ENCODE results near the gene ARMH4. TPM values are rescaled to one million over a fixed set of nuclear protein-coding genes. Genes with fewer than 3 reads are reported as not detected.

ARMH4 gene
- total and polyA plus RNA-seq, 10 of the 15 experiments (the other 5 are each of a cell fraction or from before 2014, with no cell fraction given): 0.50 to 0.97 (median 0.60) TPM; not detected in 7

DNA sequence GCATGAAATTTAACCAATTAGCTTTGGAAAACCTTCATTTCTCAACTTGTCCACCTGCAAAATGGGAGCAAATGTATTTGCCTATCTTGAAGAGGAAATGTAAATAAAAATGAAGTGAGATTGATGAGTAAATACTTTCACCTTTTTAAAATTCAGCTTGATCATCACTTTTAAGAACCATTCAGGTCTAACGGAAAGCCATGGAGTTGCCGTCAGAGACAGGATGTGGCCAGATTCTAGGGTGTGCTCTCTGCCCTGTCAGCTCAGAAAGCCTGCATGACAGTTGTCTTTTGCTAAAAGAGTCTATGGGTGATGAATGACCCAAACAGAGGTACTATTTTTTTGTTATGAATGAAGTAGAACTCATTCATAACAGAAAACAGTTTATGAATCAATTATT lies 181.8 kb downstream of the ARMH4 start:
- FAIRE-seq: no peak
- H3K4me2 ChIP-seq (ENCODE audit: control insufficient read depth, insufficient read depth): no peak overlapping the region
- DNase-seq (ENCODE audit: low read depth, low spot score): no peak

More for the DNA sequence above, 181.8 kb downstream of the ARMH4 start:
- Histone ChIP-seq H4K20me1 (ENCODE audit: control insufficient read depth, insufficient read depth) (no peaks in the 10 kb centered on the region), H3K9ac (ENCODE audit: control insufficient read depth, insufficient read depth, low read length) (no peak overlapping the region), H2AFZ (ENCODE audit: control insufficient read depth, low read depth, low read length) (no peak overlapping the region), H3K9me3 (replicated peaks; ENCODE audit: control insufficient read depth, insufficient read depth, low read length) (no peaks in the 10 kb centered on the region), H3K4me1 (ENCODE audit: control insufficient read depth, insufficient read depth, low read length) (no peaks in the 10 kb centered on the region), H3K27ac (ENCODE audit: control insufficient read depth, insufficient read depth) (no peak overlapping the region), H3K4me3 (no peak overlapping the region), H3K36me3 (ENCODE audit: control insufficient read depth in 2 of 2, insufficient read depth in 2 of 2, low read length in 1 of 2) (no peaks in the 10 kb centered on the region), H3K79me2 (ENCODE audit: control insufficient read depth, insufficient read depth, low read length) (no peaks in the 10 kb centered on the region), H3K27me3 (replicated peaks in 1 of 2; ENCODE audit: control insufficient read depth in 2 of 2, insufficient read depth in 2 of 2, low read length in 1 of 2) (no peaks in the 10 kb centered on the region)
- ChIA-PET POLR2A (no interaction called here), RAD21 (ENCODE audit: unreplicated experiment) (no interaction called here), SMC1A (ENCODE audit: uncharacterized antibody, unreplicated experiment) (no interaction called here), CTCF (no interaction called here)
- intact Hi-C loops (cut with micrococcal nuclease; ENCODE audit: unreplicated experiment) (no loop called here), in situ Hi-C loops (cut with MboI) (no loop called here)
- TF ChIP-seq ATF7 (IDR thresholded peaks at IDR 0.05; ENCODE audit: low read depth): no peak
- no peak for TF ChIP-seq ZNF384 (IDR thresholded peaks at IDR 0.05; ENCODE audit: borderline replicate concordance, low read depth, low read length)
- no peak for TF ChIP-seq ZZZ3 (IDR thresholded peaks at IDR 0.05; ENCODE audit: control insufficient read depth, insufficient read length, low read depth)
- no peak for TF ChIP-seq FOS (IDR thresholded peaks at IDR 0.05; ENCODE audit: borderline replicate concordance, extremely low read depth, insufficient read length)
- TF ChIP-seq JUNB (IDR thresholded peaks at IDR 0.05): no peak
- TF ChIP-seq, protein P1, sequence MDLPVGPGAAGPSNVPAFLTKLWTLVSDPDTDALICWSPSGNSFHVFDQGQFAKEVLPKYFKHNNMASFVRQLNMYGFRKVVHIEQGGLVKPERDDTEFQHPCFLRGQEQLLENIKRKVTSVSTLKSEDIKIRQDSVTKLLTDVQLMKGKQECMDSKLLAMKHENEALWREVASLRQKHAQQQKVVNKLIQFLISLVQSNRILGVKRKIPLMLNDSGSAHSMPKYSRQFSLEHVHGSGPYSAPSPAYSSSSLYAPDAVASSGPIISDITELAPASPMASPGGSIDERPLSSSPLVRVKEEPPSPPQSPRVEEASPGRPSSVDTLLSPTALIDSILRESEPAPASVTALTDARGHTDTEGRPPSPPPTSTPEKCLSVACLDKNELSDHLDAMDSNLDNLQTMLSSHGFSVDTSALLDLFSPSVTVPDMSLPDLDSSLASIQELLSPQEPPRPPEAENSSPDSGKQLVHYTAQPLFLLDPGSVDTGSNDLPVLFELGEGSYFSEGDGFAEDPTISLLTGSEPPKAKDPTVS (IDR thresholded peaks at IDR 0.05; ENCODE audit: low read depth, low read length): no peak
- TF ChIP-seq ZNF592 (IDR thresholded peaks at IDR 0.05): no peak
- no peak for TF ChIP-seq GATAD2B (conservative IDR thresholded peaks at IDR 0.05; ENCODE audit: low read depth)
- no peak for TF ChIP-seq PAX8 (IDR thresholded peaks at IDR 0.05)
- no peak for TF ChIP-seq CHD1 (IDR thresholded peaks at IDR 0.05; ENCODE audit: low read depth, low read length)
- WGBS (ENCODE audit: insufficient coverage, insufficient replicate concordance, low lambda C conversion rate, missing lambda C conversion rate): 63% methylated on average over 2 of the region's 2 CpGs
- no TSS peak for BruUV-seq (replicated peaks)
- peak; percentile 37; the same call in 1 of the 3 replicates for ATAC-seq
